SK-N-SH (cell line): ENCODE measurements around the gene MANBA. TPM values are rescaled to one million over a fixed set of nuclear protein-coding genes. Genes with fewer than 3 reads are reported as not detected.

Experiments
- CTCF ChIA-PET: fragments of 300-600, 350-600 bp; formaldehyde crosslinking; extraction: SDS; loops from one replicate; lab custom pipeline; 2021; lab: Yijun Ruan, JAX
- POLR2A ChIA-PET: fragments of 350-600 bp; sonication (Branson Sonifier 250); formaldehyde crosslinking; extraction: SDS; loops from one replicate; lab custom pipeline; 2020; ENCODE audit warnings: antibody characterized with exemption, inconsistent platforms; lab: Yijun Ruan, JAX
- DNase-seq: peaks from one replicate; pipeline ENCODE4 v3.0.0; 2012
- H2AFZ ChIP-seq: fragments of 200-600 bp; sonication (generic); 2 replicates; pipeline ENCODE4 v1.8.1; 2016; ENCODE audit warnings: antibody characterized with exemption, mild to moderate bottlenecking, low read depth
- H3F3A ChIP-seq: fragments of 200-600 bp; sonication (generic); replicated peaks from 2 replicates; pipeline ENCODE3; 2016; ENCODE audit warnings: antibody characterized with exemption, mild to moderate bottlenecking; ENCODE audit not compliant: insufficient read depth
- H3K27ac ChIP-seq, 2 experiments: fragments of 200-500 bp in 1 of 2; fragments of 200-600 bp in 1 of 2; sonication (Bioruptor generic) in 1 of 2; sonication (generic), shearing (Covaris generic) in 1 of 2; 2 replicates each; pipeline versions ENCODE4 v1.5.1 to v1.6.1; 2014 to 2016; ENCODE audit warnings: low read depth in 2 of 2, inconsistent platforms in 1 of 2, low read length in 1 of 2, mild to moderate bottlenecking in 1 of 2, mixed read lengths in 1 of 2
- H3K27me3 ChIP-seq: fragments of 200-600 bp; sonication (generic), shearing (Covaris generic); 2 replicates; pipeline ENCODE4 v1.6.1; 2016; ENCODE audit warnings: mixed run types; ENCODE audit not compliant: insufficient read depth
- H3K36me3 ChIP-seq, 2 experiments: fragments of 200-500 bp in 1 of 2; fragments of 200-600 bp in 1 of 2; sonication (Bioruptor generic) in 1 of 2; sonication (generic) in 1 of 2; replicated peaks in 1 of 2; 2 replicates each; pipeline versions ENCODE3 to v1.5.1; 2014 to 2016; ENCODE audit warnings: low read length in 1 of 2, mild to moderate bottlenecking in 1 of 2; ENCODE audit not compliant: insufficient read depth in 2 of 2, control insufficient read depth in 1 of 2
- H3K4me1 ChIP-seq, 2 experiments: fragments of 200-500 bp in 1 of 2; fragments of 200-600 bp in 1 of 2; sonication (Bioruptor generic) in 1 of 2; sonication (generic), shearing (Covaris generic) in 1 of 2; 2 replicates each; pipeline versions ENCODE4 v1.5.1 to v1.6.1; 2014 to 2016; ENCODE audit warnings: low read depth in 1 of 2, low read length in 1 of 2, mixed run types in 1 of 2; ENCODE audit not compliant: insufficient read depth in 2 of 2, control insufficient read depth in 1 of 2
- H3K4me2 ChIP-seq: fragments of 200-600 bp; sonication (generic), shearing (Covaris generic); 2 replicates; pipeline ENCODE4 v1.6.1; 2017; ENCODE audit warnings: mixed run types
- H3K4me3 ChIP-seq, 2 experiments: fragments of 200-500 bp in 1 of 2; fragments of 200-600 bp in 1 of 2; sonication (Bioruptor generic) in 1 of 2; sonication (generic), shearing (Covaris generic) in 1 of 2; 2 replicates each; pipeline versions ENCODE4 v1.5.1 to v1.8.1; 2014 to 2016; ENCODE audit warnings: low read depth in 2 of 2, inconsistent platforms in 1 of 2, low read length in 1 of 2, mild to moderate bottlenecking in 1 of 2, mixed read lengths in 1 of 2, moderate library complexity in 1 of 2
- H3K79me2 ChIP-seq: fragments of 200-600 bp; sonication (generic); 2 replicates; pipeline ENCODE4 v1.8.1; 2017; ENCODE audit warnings: mild to moderate bottlenecking; ENCODE audit not compliant: insufficient read depth
- H3K9ac ChIP-seq: fragments of 200-600 bp; sonication (generic); 2 replicates; pipeline ENCODE4 v1.6.1; 2017; ENCODE audit warnings: mixed run types
- H3K9me2 ChIP-seq: fragments of 200-600 bp; sonication (generic); 2 replicates; pipeline ENCODE4 v1.6.1; 2017; ENCODE audit warnings: mixed run types
- H3K9me3 ChIP-seq: fragments of 200-600 bp; sonication (generic); 2 replicates; pipeline ENCODE4 v1.6.1; 2017; ENCODE audit warnings: mixed run types, mild to moderate bottlenecking, moderate library complexity
- H4K20me1 ChIP-seq: fragments of 200-600 bp; sonication (generic); 2 replicates; pipeline ENCODE4 v1.6.1; 2017; ENCODE audit warnings: mild to moderate bottlenecking, mixed run types; ENCODE audit not compliant: insufficient read depth
- CTCF ChIP-seq: fragments of 200-600 bp; sonication (generic); IDR thresholded peaks from 2 replicates; pipeline ENCODE4 v1.6.1; 2017; ENCODE audit warnings: antibody characterized with exemption, mild to moderate bottlenecking, moderate library complexity
- ELF1 ChIP-seq: IDR thresholded peaks from 2 replicates; pipeline ENCODE4 v1.4.0; 2012
- EP300 ChIP-seq, 2 experiments: IDR thresholded peaks; 2 replicates each; pipeline versions ENCODE4 v1.4.0 to v1.6.1; 2012; ENCODE audit warnings: borderline replicate concordance in 1 of 2, low read depth in 1 of 2, low read length in 1 of 2
- EZH2phosphoT487 ChIP-seq: fragments of 200-600 bp; sonication (generic); IDR thresholded peaks from 2 replicates; pipeline ENCODE4 v1.6.1; 2017; ENCODE audit warnings: low read depth, mixed run types, mild to moderate bottlenecking, antibody characterized with exemption, moderate library complexity, borderline replicate concordance
- FOXJ3 ChIP-seq: sonication (generic); formaldehyde crosslinking; IDR thresholded peaks from 2 replicates; pipeline ENCODE4 v1.5.1; 2020; ENCODE audit warnings: mild to moderate bottlenecking, missing genetic modification reagents
- GABPA ChIP-seq: IDR thresholded peaks from 2 replicates; pipeline ENCODE4 v1.4.0; 2012; ENCODE audit warnings: low read depth, mild to moderate bottlenecking
- GATA2 ChIP-seq: sonication (generic); formaldehyde crosslinking; IDR thresholded peaks from 2 replicates; pipeline ENCODE4 v1.5.0; 2020; ENCODE audit warnings: mild to moderate bottlenecking, missing genetic modification reagents
- MEF2A ChIP-seq: IDR thresholded peaks from 2 replicates; pipeline ENCODE4 v1.4.0; 2012; ENCODE audit warnings: low read depth, borderline replicate concordance
- POLR2AphosphoS5 ChIP-seq: IDR thresholded peaks from 2 replicates; pipeline ENCODE4 v1.6.1; 2012; ENCODE audit warnings: low read depth, low read length
- REST ChIP-seq: IDR thresholded peaks from 2 replicates; pipeline ENCODE4 v1.6.1; 2012; ENCODE audit warnings: mild to moderate bottlenecking, low read depth, low read length, moderate library complexity
- RFX5 ChIP-seq: IDR thresholded peaks from 2 replicates; pipeline ENCODE4 v1.6.1; 2012; ENCODE audit warnings: mild to moderate bottlenecking, improper control_type of control experiment, low read length
- RXRA ChIP-seq: IDR thresholded peaks from 2 replicates; pipeline ENCODE4 v1.4.0; 2012; ENCODE audit warnings: low read depth, mild to moderate bottlenecking, borderline replicate concordance
- SIN3A ChIP-seq: IDR thresholded peaks from 2 replicates; pipeline ENCODE4 v1.6.1; 2012; ENCODE audit warnings: low read depth, mild to moderate bottlenecking, low read length, moderate library complexity, borderline replicate concordance
- SMC3 ChIP-seq: IDR thresholded peaks from 2 replicates; pipeline ENCODE4 v1.6.1; 2012; ENCODE audit warnings: low read depth, low read length, improper control_type of control experiment
- TAF1 ChIP-seq: IDR thresholded peaks from 2 replicates; pipeline ENCODE4 v1.6.1; 2012; ENCODE audit warnings: low read depth, mild to moderate bottlenecking, low read length, moderate library complexity, borderline replicate concordance
- YY1 ChIP-seq: IDR thresholded peaks from 2 replicates; pipeline ENCODE4 v1.4.0; 2012; ENCODE audit warnings: low read depth, mild to moderate bottlenecking
- polyA plus RNA-seq, 3 experiments: library from polyadenylated mRNA; depleted of rRNA; stranded (reverse); fragments of >200 nt; gene quantifications; 2 replicates each; pipeline ENCODE4 v1.2.3, GENCODE V29; 2012
- TF ChIP-seq, protein P1 (sequence below): fragments of 150-350 bp; IDR thresholded peaks from 2 replicates; pipeline ENCODE4 v1.6.1; 2016; ENCODE audit warnings: mild to moderate bottlenecking, low read depth, low read length
- TF ChIP-seq, protein P2 (sequence below): IDR thresholded peaks from 2 replicates; pipeline ENCODE4 v1.4.0; 2012; ENCODE audit warnings: low read depth, borderline replicate concordance
- TF ChIP-seq, protein P3 (sequence below): IDR thresholded peaks from 2 replicates; pipeline ENCODE4 v1.4.0; 2012; ENCODE audit warnings: low read depth

MANBA gene
- polyA plus RNA-seq, 1 of the 3 experiments (the other 2 are of a cell fraction) = 13.4 TPM

GRCh38 chr4:102723511-102723910 lies 37.3 kb downstream of the MANBA start:
- Histone ChIP-seq H3K4me3 (no peak overlapping the region), H4K20me1 (no peaks in the 10 kb centered on the region), H3K4me1 (no peaks in the 10 kb centered on the region), H3F3A (no peaks in the 10 kb centered on the region), H3K27ac (no peak overlapping the region), H3K27me3 (no peaks in the 10 kb centered on the region), H3K9me2 (0 out of 2 replicates have a peak, but pooled peaks cover 2% of the 10 kb centered on the region), H3K36me3 (peaks cover 12 to 29% of the 10 kb centered on the region in 2 experiments), H3K9ac (no peak overlapping the region), H3K9me3 (no peaks in the 10 kb centered on the region), H3K4me2 (no peak overlapping the region), H2AFZ (no peak overlapping the region), H3K79me2 (no peaks in the 10 kb centered on the region)
- TF ChIP-seq, protein P1, sequence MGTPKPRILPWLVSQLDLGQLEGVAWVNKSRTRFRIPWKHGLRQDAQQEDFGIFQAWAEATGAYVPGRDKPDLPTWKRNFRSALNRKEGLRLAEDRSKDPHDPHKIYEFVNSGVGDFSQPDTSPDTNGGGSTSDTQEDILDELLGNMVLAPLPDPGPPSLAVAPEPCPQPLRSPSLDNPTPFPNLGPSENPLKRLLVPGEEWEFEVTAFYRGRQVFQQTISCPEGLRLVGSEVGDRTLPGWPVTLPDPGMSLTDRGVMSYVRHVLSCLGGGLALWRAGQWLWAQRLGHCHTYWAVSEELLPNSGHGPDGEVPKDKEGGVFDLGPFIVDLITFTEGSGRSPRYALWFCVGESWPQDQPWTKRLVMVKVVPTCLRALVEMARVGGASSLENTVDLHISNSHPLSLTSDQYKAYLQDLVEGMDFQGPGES = no peak
- TF ChIP-seq RFX5 = no peak
- TF ChIP-seq ELF1 = no peak
- no peak for TF ChIP-seq GATA2 (CRISPR knock-in tag)
- TF ChIP-seq YY1 = no peak
- TF ChIP-seq FOXJ3 (CRISPR knock-in tag) = no peak
- TF ChIP-seq REST = no peak
- no peak for TF ChIP-seq MEF2A
- no peak for TF ChIP-seq SMC3
- no peak for TF ChIP-seq EZH2phosphoT487
- TF ChIP-seq, protein P2, sequence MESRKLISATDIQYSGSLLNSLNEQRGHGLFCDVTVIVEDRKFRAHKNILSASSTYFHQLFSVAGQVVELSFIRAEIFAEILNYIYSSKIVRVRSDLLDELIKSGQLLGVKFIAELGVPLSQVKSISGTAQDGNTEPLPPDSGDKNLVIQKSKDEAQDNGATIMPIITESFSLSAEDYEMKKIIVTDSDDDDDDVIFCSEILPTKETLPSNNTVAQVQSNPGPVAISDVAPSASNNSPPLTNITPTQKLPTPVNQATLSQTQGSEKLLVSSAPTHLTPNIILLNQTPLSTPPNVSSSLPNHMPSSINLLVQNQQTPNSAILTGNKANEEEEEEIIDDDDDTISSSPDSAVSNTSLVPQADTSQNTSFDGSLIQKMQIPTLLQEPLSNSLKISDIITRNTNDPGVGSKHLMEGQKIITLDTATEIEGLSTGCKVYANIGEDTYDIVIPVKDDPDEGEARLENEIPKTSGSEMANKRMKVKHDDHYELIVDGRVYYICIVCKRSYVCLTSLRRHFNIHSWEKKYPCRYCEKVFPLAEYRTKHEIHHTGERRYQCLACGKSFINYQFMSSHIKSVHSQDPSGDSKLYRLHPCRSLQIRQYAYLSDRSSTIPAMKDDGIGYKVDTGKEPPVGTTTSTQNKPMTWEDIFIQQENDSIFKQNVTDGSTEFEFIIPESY = no peak
- no peak for TF ChIP-seq RXRA
- TF ChIP-seq, protein P3, sequence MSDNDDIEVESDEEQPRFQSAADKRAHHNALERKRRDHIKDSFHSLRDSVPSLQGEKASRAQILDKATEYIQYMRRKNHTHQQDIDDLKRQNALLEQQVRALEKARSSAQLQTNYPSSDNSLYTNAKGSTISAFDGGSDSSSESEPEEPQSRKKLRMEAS = no peak
- no peak for TF ChIP-seq TAF1
- TF ChIP-seq CTCF = no peak
- TF ChIP-seq EP300 (IDR thresholded peaks at IDR 0.05; ENCODE audit: borderline replicate concordance in 1 of 2, low read depth in 1 of 2, low read length in 1 of 2) = no peak
- TF ChIP-seq SIN3A = no peak
- no peak for TF ChIP-seq POLR2AphosphoS5
- no peak for TF ChIP-seq GABPA
- DNase-seq = no peak
- ChIA-PET POLR2A (no interaction called here), CTCF (no interaction called here)
